Neuronal stem cell (in vitro differentiated cells): Measurements from ENCODE around the gene GPAT2.
A peak's percentile ranks its signal among the peaks of the same experiment; 100 is the strongest.
"Not testable (repeated sequence)": the region's sequence is repeated elsewhere in the genome, so short reads cannot be mapped to it uniquely, and the experiment has no call there.

Experiments
- DNase-seq: peaks from one replicate; pipeline ENCODE4 v3.0.0-alpha.2; 2013; ENCODE audit warnings: low spot score
- H2AFZ ChIP-seq: one replicate; pipeline ENCODE4 v1.6.1; 2013; ENCODE audit warnings: mild to moderate bottlenecking, low read length, inconsistent platforms
- H2AK5ac ChIP-seq: 2 replicates; pipeline ENCODE4 v1.6.1; 2013; ENCODE audit warnings: low read depth, mild to moderate bottlenecking, inconsistent platforms, low read length, moderate library complexity, mixed read lengths
- H2BK120ac ChIP-seq: 2 replicates; pipeline ENCODE4 v1.6.1; 2013; ENCODE audit warnings: low read depth, mild to moderate bottlenecking, inconsistent platforms, low read length, moderate library complexity, mixed read lengths
- H2BK12ac ChIP-seq: one replicate; pipeline ENCODE4 v1.6.1; 2013; ENCODE audit warnings: low read length, inconsistent platforms
- H2BK15ac ChIP-seq: 2 replicates; pipeline ENCODE4 v1.6.1; 2013; ENCODE audit warnings: mild to moderate bottlenecking, low read length, inconsistent platforms, mixed read lengths
- H2BK5ac ChIP-seq: one replicate; pipeline ENCODE4 v1.6.1; 2013; ENCODE audit warnings: inconsistent platforms, mild to moderate bottlenecking, low read length, moderate library complexity
- H3K14ac ChIP-seq: one replicate; pipeline ENCODE4 v1.6.1; 2013; ENCODE audit warnings: low read length, inconsistent platforms
- H3K18ac ChIP-seq: 2 replicates; pipeline ENCODE4 v1.6.1; 2013; ENCODE audit warnings: low read length, inconsistent platforms
- H3K23ac ChIP-seq: 2 replicates; pipeline ENCODE4 v1.6.1; 2013; ENCODE audit warnings: low read depth, mild to moderate bottlenecking, mixed read lengths, low read length, inconsistent platforms; ENCODE audit not compliant: poor library complexity
- H3K27ac ChIP-seq: replicated peaks from 3 replicates; pipeline ENCODE4 v1.5.1; 2013; ENCODE audit warnings: low read length, inconsistent platforms
- H3K27me3 ChIP-seq, 3 experiments: 2 replicates each; pipeline ENCODE4 v1.6.1; 2013; ENCODE audit warnings: low read length in 3 of 3, mild to moderate bottlenecking in 2 of 3, inconsistent platforms in 1 of 3, low read depth in 1 of 3, mixed read lengths in 1 of 3, moderate library complexity in 1 of 3; ENCODE audit not compliant: control insufficient read depth in 3 of 3, insufficient read depth in 3 of 3
- H3K36me3 ChIP-seq, 2 donors: replicated peaks in 1 of 2; 2 replicates each; pipeline ENCODE4 v1.6.1; 2013; ENCODE audit warnings: low read length in 2 of 2; ENCODE audit not compliant: control insufficient read depth in 2 of 2, insufficient read depth in 2 of 2
- H3K4ac ChIP-seq: 2 replicates; pipeline ENCODE4 v1.6.1; 2013; ENCODE audit warnings: inconsistent platforms, mild to moderate bottlenecking, low read length, moderate library complexity
- H3K4me1 ChIP-seq, 2 donors: 1 replicate in 1 of 2; 2 replicates in 1 of 2; pipeline ENCODE4 v1.6.1; 2013; ENCODE audit warnings: low read length in 2 of 2, low read depth in 1 of 2; ENCODE audit not compliant: control insufficient read depth in 2 of 2, insufficient read depth in 1 of 2
- H3K4me2 ChIP-seq: one replicate; pipeline ENCODE4 v1.6.1; 2013; ENCODE audit warnings: mild to moderate bottlenecking, low read length, inconsistent platforms; ENCODE audit not compliant: insufficient read depth, poor library complexity, severe bottlenecking
- H3K4me3 ChIP-seq, 2 donors: 2 replicates each; pipeline ENCODE4 v1.5.1; 2013; ENCODE audit warnings: low read length in 2 of 2, mild to moderate bottlenecking in 2 of 2, inconsistent platforms in 1 of 2, moderate library complexity in 1 of 2
- H3K79me1 ChIP-seq: one replicate; pipeline ENCODE4 v1.6.1; 2013; ENCODE audit warnings: low read depth, mild to moderate bottlenecking, inconsistent platforms, low read length, moderate library complexity
- H3K9ac ChIP-seq: one replicate; pipeline ENCODE4 v1.6.1; 2013; ENCODE audit warnings: mild to moderate bottlenecking, low read depth, low read length, inconsistent platforms; ENCODE audit not compliant: poor library complexity
- H3K9me3 ChIP-seq, 2 donors: replicated peaks in 1 of 2; 2 replicates each; pipeline versions ENCODE3 to v1.6.1; 2013; ENCODE audit warnings: low read length in 2 of 2, mild to moderate bottlenecking in 2 of 2, inconsistent platforms in 1 of 2, low read depth in 1 of 2, mixed read lengths in 1 of 2, moderate library complexity in 1 of 2; ENCODE audit not compliant: control insufficient read depth in 2 of 2, insufficient read depth in 1 of 2
- H4K8ac ChIP-seq: one replicate; pipeline ENCODE4 v1.6.1; 2013; ENCODE audit warnings: low read depth, mild to moderate bottlenecking, inconsistent platforms, low read length, moderate library complexity
- H4K91ac ChIP-seq: one replicate; pipeline ENCODE4 v1.6.1; 2013; ENCODE audit warnings: low read length, low read depth, mild to moderate bottlenecking, inconsistent platforms; ENCODE audit not compliant: poor library complexity
- WGBS, 2 donors: extraction: QIAGEN DNeasy Blood & Tissue Kit; methylation state at CpG; one replicate each; pipeline ENCODE4 v1.1.7; 2013; ENCODE audit warnings: missing lambda C conversion rate in 2 of 2, mixed read lengths in 1 of 2; ENCODE audit not compliant: insufficient read length in 2 of 2, insufficient replicate concordance in 1 of 2; ENCODE audit errors: extremely low coverage in 2 of 2; 5-methylcytosine and 5-hydroxymethylcytosine counted together

GPAT2 gene

DNA sequence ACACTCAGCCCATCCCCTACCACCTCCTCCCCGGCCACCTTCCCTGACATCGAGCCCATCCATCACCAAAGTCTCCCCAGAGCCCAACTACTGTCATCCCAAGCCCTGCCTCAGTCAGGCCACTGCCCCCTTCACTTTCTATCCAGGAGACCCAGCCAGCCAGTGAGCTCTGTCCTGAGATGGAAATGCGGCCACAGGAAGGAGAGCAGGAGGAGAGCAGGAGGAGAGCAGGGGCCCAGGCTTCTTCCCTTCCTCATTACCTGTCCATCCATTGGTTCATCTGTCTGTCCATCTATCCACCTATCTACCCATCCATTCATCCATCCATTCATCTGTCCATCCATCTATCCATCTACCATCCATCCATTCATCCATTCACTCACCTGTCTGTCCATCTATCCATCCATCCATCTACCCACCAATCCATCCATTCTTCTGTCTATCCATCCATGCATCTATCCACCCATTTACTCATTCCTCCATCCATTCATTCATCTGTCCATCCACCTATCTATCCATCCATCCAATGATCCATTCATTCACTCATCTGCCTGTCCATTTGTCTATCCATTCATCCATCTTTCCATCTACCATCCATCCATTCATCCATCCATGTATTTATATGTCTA lies 29.4 kb upstream of the GPAT2 start:
- not testable (repeated sequence) for H3K4me2 ChIP-seq, H4K8ac ChIP-seq, H3K9ac ChIP-seq, H3K14ac ChIP-seq, H3K4me3 ChIP-seq, DNase-seq, H4K91ac ChIP-seq, H3K27me3 ChIP-seq, H3K27ac ChIP-seq, H2BK12ac ChIP-seq, H3K18ac ChIP-seq, H3K9me3 ChIP-seq, H3K4ac ChIP-seq, H2BK120ac ChIP-seq, H3K36me3 ChIP-seq, H3K79me1 ChIP-seq, H3K23ac ChIP-seq, H2AFZ ChIP-seq, H2BK15ac ChIP-seq, H2BK5ac ChIP-seq, H2AK5ac ChIP-seq
- WGBS, 2 donors, result no CpG with 5 or more reads among the region's 3 CpGs
- H3K4me1 ChIP-seq, result peaks cover 0 to 10% of the 10 kb centered on the region in 2 donors

DNA sequence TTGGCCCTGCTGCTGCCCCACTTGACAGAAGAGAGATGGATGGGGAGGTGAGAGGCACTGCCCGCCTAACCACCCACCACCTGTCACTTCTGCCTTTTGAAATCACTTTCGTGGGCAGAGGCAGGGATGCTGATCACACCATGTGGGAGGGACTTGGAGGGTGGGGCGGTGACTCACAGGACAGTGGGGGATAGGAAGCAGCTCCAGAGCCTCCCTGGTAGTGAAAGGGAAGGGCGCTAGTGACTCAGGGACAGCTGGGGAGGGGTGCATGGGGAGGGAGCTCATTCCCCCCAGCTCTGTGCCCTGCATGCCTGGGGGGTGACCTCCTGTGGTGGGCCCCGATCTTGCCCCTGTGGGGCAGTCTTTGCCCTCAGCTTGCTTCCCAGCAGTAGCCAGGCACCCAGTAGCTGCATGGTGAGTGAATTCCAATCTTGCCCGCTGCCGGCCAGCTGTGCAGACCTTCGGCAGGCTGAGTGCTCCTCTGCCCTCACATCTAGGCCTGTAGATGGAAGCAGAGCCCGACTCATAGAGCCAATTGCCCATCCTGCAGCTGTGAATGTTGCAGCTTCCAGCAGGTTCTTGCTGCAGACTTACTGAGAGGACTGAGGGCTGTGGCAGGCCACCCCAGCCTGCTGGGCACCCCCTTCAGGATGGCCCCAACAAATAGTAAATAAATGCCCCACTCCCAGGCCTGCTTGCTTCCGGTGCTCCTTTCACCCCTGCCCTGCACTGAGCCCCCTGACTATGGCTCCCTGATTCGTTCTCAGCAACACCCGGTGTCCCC lies 28.6 kb upstream of the GPAT2 start:
- H3K27ac ChIP-seq, H3K9ac ChIP-seq, H3K4me1 ChIP-seq, H3K36me3 ChIP-seq, H2AFZ ChIP-seq, H3K9me3 ChIP-seq, H3K4me2 ChIP-seq, H3K79me1 ChIP-seq, H3K27me3 ChIP-seq, H3K4me3 ChIP-seq, H2BK15ac ChIP-seq, DNase-seq, H3K14ac ChIP-seq, H4K8ac ChIP-seq, H3K4ac ChIP-seq, H2BK120ac ChIP-seq: not testable (repeated sequence)
- Histone ChIP-seq H4K91ac (peak overlapping the region; percentile 83), H3K23ac (peak overlapping the region; percentile 52), H2BK12ac (peak overlapping the region; percentile 81), H2AK5ac (peak overlapping the region; percentile 67), H2BK5ac (peak overlapping the region; percentile 85), H3K18ac (peak overlapping the region; percentile 82)
- no CpG with 5 or more reads among the region's 12 CpGs for WGBS, 2 donors

DNA sequence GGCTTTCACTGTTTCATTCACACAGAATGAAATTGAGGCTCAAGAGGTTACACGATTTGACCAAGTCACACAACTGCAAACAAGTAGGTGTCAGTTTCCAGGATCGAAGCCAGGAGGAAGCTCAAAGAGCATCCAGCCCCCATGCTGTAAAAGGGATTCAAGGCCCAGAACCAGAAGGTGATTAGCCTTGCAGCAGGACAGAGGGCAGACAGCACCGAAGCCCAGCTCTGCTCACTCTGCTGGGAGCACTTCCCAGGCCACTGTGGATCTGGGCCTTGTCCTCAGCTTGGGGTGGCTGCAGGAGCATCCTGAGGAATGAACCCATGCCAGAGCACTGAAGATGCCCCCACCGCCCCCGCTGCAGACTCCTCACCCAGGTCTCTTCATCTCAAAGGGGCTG lies 27.8 kb upstream of the GPAT2 start:
- not testable (repeated sequence) for H2BK15ac ChIP-seq, H3K9ac ChIP-seq, H3K79me1 ChIP-seq, H2BK12ac ChIP-seq, H3K36me3 ChIP-seq, H3K18ac ChIP-seq, H2BK120ac ChIP-seq, DNase-seq, H3K27ac ChIP-seq, H2AK5ac ChIP-seq, H3K14ac ChIP-seq, H3K4me3 ChIP-seq, H3K9me3 ChIP-seq, H3K27me3 ChIP-seq, H3K23ac ChIP-seq, H3K4me1 ChIP-seq, H2BK5ac ChIP-seq, H2AFZ ChIP-seq, H4K91ac ChIP-seq, H3K4me2 ChIP-seq, H3K4ac ChIP-seq, H4K8ac ChIP-seq
- WGBS, 2 donors, result no CpG with 5 or more reads among the region's 5 CpGs

DNA sequence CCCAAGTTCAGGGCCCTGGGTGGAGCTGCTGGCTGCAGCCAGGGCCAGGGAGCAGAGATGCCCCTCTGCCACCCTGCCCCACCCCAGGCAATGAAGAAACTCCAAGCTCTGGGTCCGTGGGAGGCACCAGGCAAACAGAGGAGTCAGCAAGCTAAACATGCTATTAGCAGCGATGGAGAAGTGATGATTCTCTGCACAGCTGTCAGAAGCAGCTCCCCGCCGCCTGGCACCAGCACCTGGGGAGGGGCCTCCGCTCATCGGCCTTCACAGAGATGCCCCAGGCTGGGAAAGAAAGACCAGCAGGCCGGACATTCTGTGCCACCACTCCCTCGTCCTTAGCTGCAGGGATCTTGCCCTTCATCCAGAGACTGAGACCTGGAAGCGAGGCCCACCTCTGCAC lies 27.2 kb upstream of the GPAT2 start:
- not testable (repeated sequence) for H4K8ac ChIP-seq, H3K27ac ChIP-seq, H3K4ac ChIP-seq, H3K36me3 ChIP-seq, H3K18ac ChIP-seq, H3K9ac ChIP-seq, H3K9me3 ChIP-seq, H2AK5ac ChIP-seq, H3K79me1 ChIP-seq, DNase-seq, H2BK12ac ChIP-seq, H3K27me3 ChIP-seq, H3K4me2 ChIP-seq, H3K23ac ChIP-seq, H2AFZ ChIP-seq, H3K4me3 ChIP-seq, H3K14ac ChIP-seq, H4K91ac ChIP-seq, H2BK15ac ChIP-seq, H3K4me1 ChIP-seq, H2BK5ac ChIP-seq, H2BK120ac ChIP-seq
- WGBS, 2 donors, result no CpG with 5 or more reads among the region's 9 CpGs
